ENCODE measurements around the gene LIPM. TPM values are rescaled to one million over a fixed set of nuclear protein-coding genes. Genes with fewer than 3 reads are reported as not detected.

LIPM gene, protein sequence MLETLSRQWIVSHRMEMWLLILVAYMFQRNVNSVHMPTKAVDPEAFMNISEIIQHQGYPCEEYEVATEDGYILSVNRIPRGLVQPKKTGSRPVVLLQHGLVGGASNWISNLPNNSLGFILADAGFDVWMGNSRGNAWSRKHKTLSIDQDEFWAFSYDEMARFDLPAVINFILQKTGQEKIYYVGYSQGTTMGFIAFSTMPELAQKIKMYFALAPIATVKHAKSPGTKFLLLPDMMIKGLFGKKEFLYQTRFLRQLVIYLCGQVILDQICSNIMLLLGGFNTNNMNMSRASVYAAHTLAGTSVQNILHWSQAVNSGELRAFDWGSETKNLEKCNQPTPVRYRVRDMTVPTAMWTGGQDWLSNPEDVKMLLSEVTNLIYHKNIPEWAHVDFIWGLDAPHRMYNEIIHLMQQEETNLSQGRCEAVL
- not detected for total RNA-seq

DNA sequence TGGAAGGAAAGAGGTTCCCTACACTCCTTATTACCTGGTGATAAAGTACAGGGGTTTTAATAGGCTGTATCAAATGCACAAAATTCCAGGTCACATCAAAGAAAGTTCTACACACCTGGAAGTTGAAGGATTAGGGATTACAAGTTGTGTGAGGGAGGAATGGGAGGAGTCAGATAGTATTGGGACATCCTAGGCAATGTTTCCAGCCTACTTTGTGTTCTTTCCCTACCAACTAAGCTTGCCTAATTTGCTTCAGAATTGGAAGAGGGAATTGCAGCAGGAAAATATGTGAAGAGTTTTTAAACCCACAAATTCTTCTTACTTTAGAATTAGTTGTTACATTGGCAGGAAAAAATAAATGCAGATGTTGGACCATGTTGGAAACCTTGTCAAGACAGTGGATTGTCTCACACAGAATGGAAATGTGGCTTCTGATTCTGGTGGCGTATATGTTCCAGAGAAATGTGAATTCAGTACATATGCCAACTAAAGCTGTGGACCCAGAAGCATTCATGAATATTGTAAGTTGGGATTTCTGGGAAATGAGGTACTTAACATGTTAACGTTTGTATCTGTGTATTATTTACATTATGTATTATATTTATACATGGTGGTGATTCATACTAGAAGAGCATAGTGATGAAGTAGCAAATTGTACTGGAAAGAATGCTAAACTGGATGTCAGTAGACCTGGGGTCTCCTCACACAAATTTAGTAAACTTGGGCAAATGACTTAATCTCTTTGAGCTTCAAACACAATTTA lies at the start of gene LIPM:
LIPM (plus strand) TSS at position 208 of the 763 bp plus-strand sequence; CDS start at position 375, 167 bp downstream.
- TF ChIP-seq POLR2AphosphoS5 (IDR thresholded peaks at IDR 0.05) (no peak), POLR2A (IDR thresholded peaks at IDR 0.05) (no peak), EP300 (IDR thresholded peaks at IDR 0.05; ENCODE audit: low read depth) (no peak)
- TF ChIP-seq, protein P1, sequence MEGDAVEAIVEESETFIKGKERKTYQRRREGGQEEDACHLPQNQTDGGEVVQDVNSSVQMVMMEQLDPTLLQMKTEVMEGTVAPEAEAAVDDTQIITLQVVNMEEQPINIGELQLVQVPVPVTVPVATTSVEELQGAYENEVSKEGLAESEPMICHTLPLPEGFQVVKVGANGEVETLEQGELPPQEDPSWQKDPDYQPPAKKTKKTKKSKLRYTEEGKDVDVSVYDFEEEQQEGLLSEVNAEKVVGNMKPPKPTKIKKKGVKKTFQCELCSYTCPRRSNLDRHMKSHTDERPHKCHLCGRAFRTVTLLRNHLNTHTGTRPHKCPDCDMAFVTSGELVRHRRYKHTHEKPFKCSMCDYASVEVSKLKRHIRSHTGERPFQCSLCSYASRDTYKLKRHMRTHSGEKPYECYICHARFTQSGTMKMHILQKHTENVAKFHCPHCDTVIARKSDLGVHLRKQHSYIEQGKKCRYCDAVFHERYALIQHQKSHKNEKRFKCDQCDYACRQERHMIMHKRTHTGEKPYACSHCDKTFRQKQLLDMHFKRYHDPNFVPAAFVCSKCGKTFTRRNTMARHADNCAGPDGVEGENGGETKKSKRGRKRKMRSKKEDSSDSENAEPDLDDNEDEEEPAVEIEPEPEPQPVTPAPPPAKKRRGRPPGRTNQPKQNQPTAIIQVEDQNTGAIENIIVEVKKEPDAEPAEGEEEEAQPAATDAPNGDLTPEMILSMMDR (IDR thresholded peaks at IDR 0.05): no peak
- H3K4me1 ChIP-seq: peaks cover 0 to 3% (median 0%) of the 10 kb centered on the region in 4 donors
- no peak for DNase-seq
- intact Hi-C loops (cut with DNase I; ENCODE audit: low total_unique reads) (no loop called here), in situ Hi-C loops (cut with MboI; ENCODE audit: low pct_ligation_motif_present in 1 of 4, low pct_unique_long_range_greater_than_20kb in 1 of 4, low sequenced_read_pairs in 3 of 4) (loop anchor here in 1 of 4 donors (25.0 kb wide), 1 partner anchor 240 kb away; no protein-coding TSS in a partner anchor)
- H3K4me3 ChIP-seq: no peak within 1 kb of the TSS
- no peaks in the 10 kb centered on the region for H3K36me3 ChIP-seq
- 64 to 73% methylated on average over 2 of the region's 2 CpGs for WGBS, 2 donors (ENCODE audit: low coverage in 1 of 2)
- H3K27ac ChIP-seq: no peak within 1 kb of the TSS
- H3K27me3 ChIP-seq: no peaks in the 10 kb centered on the region
- H3K9me3 ChIP-seq: no peaks in the 10 kb centered on the region

GRCh38 chr10:88754287-88754686 lies 48.2 kb upstream of the LIPM start:
- peaks cover 0 to under 1% of the 10 kb centered on the region in 2 donors for H3K9me3 ChIP-seq
- TF ChIP-seq POLR2A (IDR thresholded peaks at IDR 0.05) (no peak), EP300 (IDR thresholded peaks at IDR 0.05; ENCODE audit: low read depth) (no peak), POLR2AphosphoS5 (IDR thresholded peaks at IDR 0.05) (no peak)
- TF ChIP-seq, protein P1 (IDR thresholded peaks at IDR 0.05): no peak
- intact Hi-C loops (cut with DNase I; ENCODE audit: low total_unique reads): no loop called here
- no peaks in the 10 kb centered on the region for H3K4me1 ChIP-seq
- H3K27ac ChIP-seq: no peak overlapping the region
- in situ Hi-C loops (cut with MboI; ENCODE audit: low pct_ligation_motif_present in 1 of 4, low pct_unique_long_range_greater_than_20kb in 1 of 4, low sequenced_read_pairs in 3 of 4): no loop called here
- H3K4me3 ChIP-seq: no peak overlapping the region
- no peaks in the 10 kb centered on the region for H3K36me3 ChIP-seq
- no peak for DNase-seq
- H3K27me3 ChIP-seq: no peaks in the 10 kb centered on the region

DNA sequence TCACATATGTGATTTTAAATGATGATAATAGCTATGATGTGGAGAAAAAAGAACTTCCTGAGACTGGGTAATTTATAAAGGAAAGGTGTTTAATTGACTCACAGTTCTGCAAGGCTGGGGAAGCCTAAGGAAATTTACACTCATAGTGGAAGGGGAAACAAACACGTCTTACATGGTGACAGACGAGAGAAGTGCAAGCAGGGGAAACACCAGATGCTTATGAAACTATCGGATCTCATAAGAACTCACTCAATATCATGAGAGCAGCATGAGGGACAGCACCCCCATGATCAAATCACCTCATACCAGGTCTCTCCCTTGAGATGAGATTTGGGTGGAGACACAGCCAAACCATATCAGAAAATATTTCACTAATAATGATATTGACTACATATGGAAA lies 46.8 kb upstream of the LIPM start:
- H3K27me3 ChIP-seq: no peaks in the 10 kb centered on the region
- DNase-seq: no peak
- no peaks in the 10 kb centered on the region for H3K36me3 ChIP-seq
- intact Hi-C loops (cut with DNase I; ENCODE audit: low total_unique reads): no loop called here
- no peak overlapping the region for H3K27ac ChIP-seq
- H3K4me3 ChIP-seq: no peak overlapping the region
- TF ChIP-seq POLR2A (IDR thresholded peaks at IDR 0.05) (no peak), EP300 (IDR thresholded peaks at IDR 0.05; ENCODE audit: low read depth) (no peak), POLR2AphosphoS5 (IDR thresholded peaks at IDR 0.05) (no peak)
- TF ChIP-seq, protein P1 (IDR thresholded peaks at IDR 0.05): no peak
- no peaks in the 10 kb centered on the region for H3K9me3 ChIP-seq
- H3K4me1 ChIP-seq: no peaks in the 10 kb centered on the region
- 61 to 74% methylated on average over 2 to 3 of the region's 3 CpGs for WGBS, 2 donors (ENCODE audit: low coverage in 1 of 2)
- in situ Hi-C loops (cut with MboI; ENCODE audit: low pct_ligation_motif_present in 1 of 4, low pct_unique_long_range_greater_than_20kb in 1 of 4, low sequenced_read_pairs in 3 of 4): no loop called here

DNA sequence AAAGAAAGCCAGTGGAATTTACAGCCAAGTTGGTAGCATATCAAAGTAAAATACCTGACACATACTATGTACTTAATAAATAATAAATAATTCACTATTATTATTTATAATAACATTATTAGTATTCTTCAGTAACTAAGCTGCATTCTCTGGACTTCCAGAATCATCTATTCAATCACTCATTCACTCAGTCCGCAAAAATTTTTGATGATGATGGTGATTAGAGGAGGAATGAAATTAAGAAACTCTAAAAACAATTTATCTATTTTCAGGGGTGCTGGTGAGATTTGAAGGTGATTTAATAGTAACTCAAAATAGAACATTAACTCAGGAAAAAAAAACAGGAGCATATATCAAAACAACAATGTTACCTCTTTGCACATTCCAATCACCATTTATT lies 45.9 kb upstream of the LIPM start:
- TF ChIP-seq POLR2A (IDR thresholded peaks at IDR 0.05) (no peak), POLR2AphosphoS5 (IDR thresholded peaks at IDR 0.05) (no peak), EP300 (IDR thresholded peaks at IDR 0.05; ENCODE audit: low read depth) (no peak)
- TF ChIP-seq, protein P1 (IDR thresholded peaks at IDR 0.05): no peak
- Histone ChIP-seq H3K4me3 (no peak overlapping the region), H3K36me3 (no peaks in the 10 kb centered on the region), H3K9me3 (no peaks in the 10 kb centered on the region), H3K4me1 (no peaks in the 10 kb centered on the region), H3K27me3 (no peaks in the 10 kb centered on the region), H3K27ac (no peak overlapping the region)
- WGBS, 2 donors (ENCODE audit: low coverage in 1 of 2): 0% methylated on average over 1 of the region's 1 CpG
- in situ Hi-C loops (cut with MboI; ENCODE audit: low pct_ligation_motif_present in 1 of 4, low pct_unique_long_range_greater_than_20kb in 1 of 4, low sequenced_read_pairs in 3 of 4) (no loop called here), intact Hi-C loops (cut with DNase I; ENCODE audit: low total_unique reads) (no loop called here)
- no peak for DNase-seq

Measured in transverse colon (tissue), 4 donors.